ENCODE results near the gene ARHGAP26. TPM values are rescaled to one million over a fixed set of nuclear protein-coding genes. Genes with fewer than 3 reads are reported as not detected.

Gene ARHGAP26
- total RNA-seq, 4 donors from 2014 or later = 61.0 to 76.7 (median 61.2) TPM

DNA sequence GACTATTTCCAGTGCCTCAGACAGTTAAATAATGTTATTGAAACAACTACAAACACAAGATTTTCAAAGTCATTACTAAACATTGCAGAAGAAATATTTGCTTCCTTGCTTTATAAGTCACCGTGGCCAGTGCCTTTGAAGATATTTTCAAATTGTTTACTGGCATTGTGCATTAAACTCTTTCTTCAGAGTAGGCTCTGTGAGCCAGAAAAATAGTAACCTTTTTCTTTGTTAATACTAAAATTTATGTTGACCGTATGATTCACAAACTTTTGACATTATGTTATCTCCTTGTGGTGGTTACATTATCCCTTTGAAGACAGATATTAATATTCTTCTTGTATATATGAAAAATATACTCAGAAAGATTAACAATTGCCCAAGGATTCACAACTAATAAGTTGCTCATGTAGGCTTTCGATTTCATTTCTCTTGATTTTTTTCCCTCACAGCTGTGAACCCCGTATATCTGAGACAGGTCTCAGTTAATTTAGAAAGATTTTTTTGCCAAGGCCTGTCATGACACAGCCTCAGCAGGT is 493.2 kb downstream of the ARHGAP26 start:
- no peaks in the 10 kb centered on the region for H3K27me3 ChIP-seq
- H3K4me1 ChIP-seq = no peaks in the 10 kb centered on the region
- no peak overlapping the region for H3K4me3 ChIP-seq
- no peaks in the 10 kb centered on the region for H3K9me3 ChIP-seq
- in situ Hi-C loops (cut with MboI; ENCODE audit: low pct_ligation_motif_present in 1 of 4, low pct_unique_long_range_greater_than_20kb in 1 of 4, low sequenced_read_pairs in 3 of 4) (no loop called here), intact Hi-C loops (cut with DNase I; ENCODE audit: low total_unique reads) (no loop called here)
- DNase-seq = no peak
- no peak overlapping the region for H3K27ac ChIP-seq
- no peaks in the 10 kb centered on the region for H3K36me3 ChIP-seq
- TF ChIP-seq EP300 (IDR thresholded peaks at IDR 0.05; ENCODE audit: low read depth) (no peak), POLR2A (IDR thresholded peaks at IDR 0.05) (no peak), POLR2AphosphoS5 (IDR thresholded peaks at IDR 0.05) (no peak)
- TF ChIP-seq, protein P1, sequence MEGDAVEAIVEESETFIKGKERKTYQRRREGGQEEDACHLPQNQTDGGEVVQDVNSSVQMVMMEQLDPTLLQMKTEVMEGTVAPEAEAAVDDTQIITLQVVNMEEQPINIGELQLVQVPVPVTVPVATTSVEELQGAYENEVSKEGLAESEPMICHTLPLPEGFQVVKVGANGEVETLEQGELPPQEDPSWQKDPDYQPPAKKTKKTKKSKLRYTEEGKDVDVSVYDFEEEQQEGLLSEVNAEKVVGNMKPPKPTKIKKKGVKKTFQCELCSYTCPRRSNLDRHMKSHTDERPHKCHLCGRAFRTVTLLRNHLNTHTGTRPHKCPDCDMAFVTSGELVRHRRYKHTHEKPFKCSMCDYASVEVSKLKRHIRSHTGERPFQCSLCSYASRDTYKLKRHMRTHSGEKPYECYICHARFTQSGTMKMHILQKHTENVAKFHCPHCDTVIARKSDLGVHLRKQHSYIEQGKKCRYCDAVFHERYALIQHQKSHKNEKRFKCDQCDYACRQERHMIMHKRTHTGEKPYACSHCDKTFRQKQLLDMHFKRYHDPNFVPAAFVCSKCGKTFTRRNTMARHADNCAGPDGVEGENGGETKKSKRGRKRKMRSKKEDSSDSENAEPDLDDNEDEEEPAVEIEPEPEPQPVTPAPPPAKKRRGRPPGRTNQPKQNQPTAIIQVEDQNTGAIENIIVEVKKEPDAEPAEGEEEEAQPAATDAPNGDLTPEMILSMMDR (IDR thresholded peaks at IDR 0.05) = no peak
- 66 to 86% methylated on average over 4 of the region's 4 CpGs for WGBS, 2 donors (ENCODE audit: low coverage in 1 of 2)

DNA sequence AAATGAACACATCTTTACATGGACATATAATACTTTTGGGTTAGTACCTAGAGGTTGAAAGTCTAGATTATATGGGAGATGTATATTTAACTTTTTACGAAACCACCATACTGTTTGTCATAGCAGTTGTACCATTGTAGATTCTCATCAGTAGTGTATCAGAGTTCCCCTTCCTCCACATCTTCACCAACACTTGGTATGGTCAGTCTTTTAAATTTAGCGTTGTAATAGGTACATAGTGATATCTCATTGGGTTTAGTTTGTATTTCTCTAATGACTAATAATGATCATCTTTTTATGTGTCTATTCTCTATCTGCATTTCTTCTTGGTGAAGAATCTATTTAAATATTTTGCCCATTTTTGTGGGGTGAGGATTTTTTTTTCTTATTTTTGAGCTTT is 495.8 kb downstream of the ARHGAP26 start:
- Histone ChIP-seq H3K9me3 (no peaks in the 10 kb centered on the region), H3K27ac (no peak overlapping the region), H3K36me3 (no peaks in the 10 kb centered on the region), H3K27me3 (no peaks in the 10 kb centered on the region), H3K4me3 (no peak overlapping the region), H3K4me1 (no peaks in the 10 kb centered on the region)
- in situ Hi-C loops (cut with MboI; ENCODE audit: low pct_ligation_motif_present in 1 of 4, low pct_unique_long_range_greater_than_20kb in 1 of 4, low sequenced_read_pairs in 3 of 4) (no loop called here), intact Hi-C loops (cut with DNase I; ENCODE audit: low total_unique reads) (no loop called here)
- no peak for DNase-seq
- 94 to 99% methylated on average over 2 of the region's 2 CpGs for WGBS, 2 donors (ENCODE audit: low coverage in 1 of 2)
- TF ChIP-seq POLR2AphosphoS5 (IDR thresholded peaks at IDR 0.05) (no peak), EP300 (IDR thresholded peaks at IDR 0.05; ENCODE audit: low read depth) (no peak)
- TF ChIP-seq, protein P1 (IDR thresholded peaks at IDR 0.05) = no peak

DNA sequence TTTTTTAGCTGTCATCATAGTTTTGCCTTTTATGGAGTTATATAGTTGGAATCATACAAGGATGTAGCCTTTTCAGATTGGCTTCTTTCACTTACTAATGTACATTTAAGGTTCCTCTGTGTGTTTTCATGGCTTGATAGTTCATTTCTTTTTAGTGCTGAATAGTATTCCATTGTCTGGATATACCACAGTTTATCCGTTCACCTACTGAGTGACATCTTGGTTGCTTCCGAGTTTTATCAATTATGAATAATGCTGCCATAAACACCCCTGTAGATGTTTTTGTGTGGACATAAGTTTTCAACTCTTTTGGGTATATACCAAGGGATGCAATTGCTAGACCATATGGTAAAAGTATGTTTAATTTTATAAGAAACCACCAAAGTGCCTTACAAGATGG is 497.0 kb downstream of the ARHGAP26 start:
- H3K27me3 ChIP-seq = no peaks in the 10 kb centered on the region
- no peak overlapping the region for H3K4me3 ChIP-seq
- H3K9me3 ChIP-seq = no peaks in the 10 kb centered on the region
- no peak for TF ChIP-seq POLR2AphosphoS5 (IDR thresholded peaks at IDR 0.05)
- TF ChIP-seq POLR2A (IDR thresholded peaks at IDR 0.05) = no peak
- TF ChIP-seq, protein P1 (IDR thresholded peaks at IDR 0.05) = no peak
- TF ChIP-seq EP300 (IDR thresholded peaks at IDR 0.05; ENCODE audit: low read depth) = no peak
- WGBS, 2 donors (ENCODE audit: low coverage in 1 of 2) = 98 to 100% methylated on average over 2 of the region's 2 CpGs
- H3K27ac ChIP-seq = no peak overlapping the region
- in situ Hi-C loops (cut with MboI; ENCODE audit: low pct_ligation_motif_present in 1 of 4, low pct_unique_long_range_greater_than_20kb in 1 of 4, low sequenced_read_pairs in 3 of 4) (no loop called here), intact Hi-C loops (cut with DNase I; ENCODE audit: low total_unique reads) (no loop called here)
- no peak for DNase-seq
- no peaks in the 10 kb centered on the region for H3K4me1 ChIP-seq
- H3K36me3 ChIP-seq = no peaks in the 10 kb centered on the region

DNA sequence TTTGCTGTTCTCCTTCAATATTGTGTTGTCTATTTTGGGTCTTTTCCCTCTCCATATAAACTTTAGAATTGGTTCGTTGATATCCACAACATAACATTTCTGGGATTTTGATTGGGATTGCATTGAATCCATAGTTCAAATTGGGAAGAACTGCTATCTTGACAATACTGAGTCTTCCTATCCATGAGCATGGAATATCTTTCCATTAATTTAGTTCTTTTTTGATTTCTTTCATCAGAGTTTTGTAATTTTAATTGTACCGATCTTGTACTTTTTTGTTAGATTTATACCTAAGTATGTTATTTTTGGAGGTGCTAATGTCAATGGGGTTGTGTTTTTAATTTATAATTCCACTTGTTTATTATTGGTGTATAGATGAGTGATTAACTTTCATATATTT is 498.2 kb downstream of the ARHGAP26 start:
- intact Hi-C loops (cut with DNase I; ENCODE audit: low total_unique reads) (no loop called here), in situ Hi-C loops (cut with MboI; ENCODE audit: low pct_ligation_motif_present in 1 of 4, low pct_unique_long_range_greater_than_20kb in 1 of 4, low sequenced_read_pairs in 3 of 4) (no loop called here)
- no peak for TF ChIP-seq EP300 (IDR thresholded peaks at IDR 0.05; ENCODE audit: low read depth)
- TF ChIP-seq, protein P1 (IDR thresholded peaks at IDR 0.05) = no peak
- no peak for TF ChIP-seq POLR2AphosphoS5 (IDR thresholded peaks at IDR 0.05)
- no peak for TF ChIP-seq POLR2A (IDR thresholded peaks at IDR 0.05)
- Histone ChIP-seq H3K27ac (no peak overlapping the region), H3K9me3 (no peaks in the 10 kb centered on the region), H3K4me3 (no peak overlapping the region), H3K36me3 (no peaks in the 10 kb centered on the region), H3K4me1 (no peaks in the 10 kb centered on the region), H3K27me3 (no peaks in the 10 kb centered on the region)
- no peak for DNase-seq
- 92 to 98% methylated on average over 2 of the region's 2 CpGs for WGBS, 2 donors (ENCODE audit: low coverage in 1 of 2)
